Measurements from ENCODE around the gene SOX6. TPM values are rescaled to one million over a fixed set of nuclear protein-coding genes. Genes with fewer than 3 reads are reported as not detected.

SOX6 gene
- total and polyA plus RNA-seq, 12 donors = 0.80 to 43.0 (median 21.2) TPM

- TF ChIP-seq, protein P1, sequence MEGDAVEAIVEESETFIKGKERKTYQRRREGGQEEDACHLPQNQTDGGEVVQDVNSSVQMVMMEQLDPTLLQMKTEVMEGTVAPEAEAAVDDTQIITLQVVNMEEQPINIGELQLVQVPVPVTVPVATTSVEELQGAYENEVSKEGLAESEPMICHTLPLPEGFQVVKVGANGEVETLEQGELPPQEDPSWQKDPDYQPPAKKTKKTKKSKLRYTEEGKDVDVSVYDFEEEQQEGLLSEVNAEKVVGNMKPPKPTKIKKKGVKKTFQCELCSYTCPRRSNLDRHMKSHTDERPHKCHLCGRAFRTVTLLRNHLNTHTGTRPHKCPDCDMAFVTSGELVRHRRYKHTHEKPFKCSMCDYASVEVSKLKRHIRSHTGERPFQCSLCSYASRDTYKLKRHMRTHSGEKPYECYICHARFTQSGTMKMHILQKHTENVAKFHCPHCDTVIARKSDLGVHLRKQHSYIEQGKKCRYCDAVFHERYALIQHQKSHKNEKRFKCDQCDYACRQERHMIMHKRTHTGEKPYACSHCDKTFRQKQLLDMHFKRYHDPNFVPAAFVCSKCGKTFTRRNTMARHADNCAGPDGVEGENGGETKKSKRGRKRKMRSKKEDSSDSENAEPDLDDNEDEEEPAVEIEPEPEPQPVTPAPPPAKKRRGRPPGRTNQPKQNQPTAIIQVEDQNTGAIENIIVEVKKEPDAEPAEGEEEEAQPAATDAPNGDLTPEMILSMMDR (IDR thresholded peaks at IDR 0.05) = no peak
- Histone ChIP-seq H3K27ac (no peak overlapping the region), H3K27me3 (no peaks in the 10 kb centered on the region), H3K4me1 (peaks cover 0 to 33% (median 8%) of the 10 kb centered on the region in 9 donors), H3K9me3 (no peaks in the 10 kb centered on the region), H3K36me3 (peaks cover 0 to 10% (median 0%) of the 10 kb centered on the region in 9 donors), H3K4me3 (no peak overlapping the region)
- ATAC-seq = no peak
- DNase-seq = no peak
- 60 to 69% methylated on average over 1 of the region's 1 CpG for WGBS, 2 donors
- intact Hi-C loops (cut with DNase I) = no loop called here
Measured at GRCh38 chr11:16338393-16338792, 18.0 kb downstream of the SOX6 start.

GRCh38 chr11:16337421-16338213, 18.7 kb downstream of the SOX6 start:
- intact Hi-C loops (cut with DNase I) = no loop called here
- peaks cover 0 to 10% (median 0%) of the 10 kb centered on the region in 9 donors for H3K36me3 ChIP-seq
- H3K27ac ChIP-seq = no peak overlapping the region
- H3K27me3 ChIP-seq = no peaks in the 10 kb centered on the region
- no peak for ATAC-seq
- H3K4me1 ChIP-seq = peaks cover 0 to 33% (median 8%) of the 10 kb centered on the region in 9 donors
- no peak for DNase-seq
- no peak overlapping the region for H3K4me3 ChIP-seq
- no peaks in the 10 kb centered on the region for H3K9me3 ChIP-seq
- WGBS, 2 donors = 81 to 93% methylated on average over 1 of the region's 1 CpG
- TF ChIP-seq, protein P1 (IDR thresholded peaks at IDR 0.05) = no peak

- no peaks in the 10 kb centered on the region for H3K27me3 ChIP-seq
- H3K4me3 ChIP-seq = no peak overlapping the region
- H3K4me1 ChIP-seq = peaks cover 0 to 33% (median 8%) of the 10 kb centered on the region in 9 donors
- H3K36me3 ChIP-seq = peaks cover 0 to 10% (median 0%) of the 10 kb centered on the region in 9 donors
- no peak overlapping the region for H3K27ac ChIP-seq
- no peak for ATAC-seq
- intact Hi-C loops (cut with DNase I) = no loop called here
- no peak for DNase-seq
- TF ChIP-seq, protein P1 (IDR thresholded peaks at IDR 0.05) = no peak
- H3K9me3 ChIP-seq = no peaks in the 10 kb centered on the region
Measured at GRCh38 chr11:16336721-16337120, 19.6 kb downstream of the SOX6 start.

GRCh38 chr11:16336204-16336603, 20.1 kb downstream of the SOX6 start:
- DNase-seq (no peak), ATAC-seq (no peak)
- H3K4me3 ChIP-seq = no peak overlapping the region
- intact Hi-C loops (cut with DNase I) = no loop called here
- TF ChIP-seq, protein P1 (IDR thresholded peaks at IDR 0.05) = no peak
- peaks cover 0 to 33% (median 8%) of the 10 kb centered on the region in 9 donors for H3K4me1 ChIP-seq
- 88 to 92% methylated on average over 6 of the region's 6 CpGs for WGBS, 2 donors
- H3K27me3 ChIP-seq = no peaks in the 10 kb centered on the region
- H3K9me3 ChIP-seq = no peaks in the 10 kb centered on the region
- peaks cover 0 to 10% (median 0%) of the 10 kb centered on the region in 9 donors for H3K36me3 ChIP-seq
- H3K27ac ChIP-seq = no peak overlapping the region
